ENCODE data around the gene HSF2BP.
"Not testable (repeated sequence)": the region's sequence is repeated elsewhere in the genome, so short reads cannot be mapped to it uniquely, and the experiment has no call there.

Gene HSF2BP

GRCh38 chr21:43522495-43523131 is 136.7 kb downstream of the HSF2BP start:
- not testable (repeated sequence) for DNase-seq (ENCODE audit: low read depth in 3 of 3, low spot score in 1 of 3)

DNA sequence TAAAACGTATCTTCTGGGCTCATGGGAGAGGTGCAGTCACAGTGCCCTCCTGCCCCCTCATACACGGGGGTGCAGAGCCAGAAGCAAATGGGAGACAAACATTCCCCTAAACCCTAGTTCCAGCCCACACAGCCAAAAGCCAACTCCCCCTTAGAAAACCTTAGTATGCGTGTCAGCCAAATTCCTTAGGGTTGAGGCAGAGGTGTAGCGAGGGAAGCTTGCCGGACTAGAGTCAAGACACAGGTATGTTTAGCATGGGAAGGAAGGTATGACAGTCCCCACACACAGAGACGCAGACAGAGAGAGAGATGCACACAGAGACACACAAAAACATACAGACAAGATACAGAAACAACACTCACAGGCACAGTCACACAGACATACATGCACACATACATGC is 141.6 kb downstream of the HSF2BP start:
- not testable (repeated sequence) for DNase-seq (ENCODE audit: low read depth in 3 of 3, low spot score in 1 of 3)

DNA sequence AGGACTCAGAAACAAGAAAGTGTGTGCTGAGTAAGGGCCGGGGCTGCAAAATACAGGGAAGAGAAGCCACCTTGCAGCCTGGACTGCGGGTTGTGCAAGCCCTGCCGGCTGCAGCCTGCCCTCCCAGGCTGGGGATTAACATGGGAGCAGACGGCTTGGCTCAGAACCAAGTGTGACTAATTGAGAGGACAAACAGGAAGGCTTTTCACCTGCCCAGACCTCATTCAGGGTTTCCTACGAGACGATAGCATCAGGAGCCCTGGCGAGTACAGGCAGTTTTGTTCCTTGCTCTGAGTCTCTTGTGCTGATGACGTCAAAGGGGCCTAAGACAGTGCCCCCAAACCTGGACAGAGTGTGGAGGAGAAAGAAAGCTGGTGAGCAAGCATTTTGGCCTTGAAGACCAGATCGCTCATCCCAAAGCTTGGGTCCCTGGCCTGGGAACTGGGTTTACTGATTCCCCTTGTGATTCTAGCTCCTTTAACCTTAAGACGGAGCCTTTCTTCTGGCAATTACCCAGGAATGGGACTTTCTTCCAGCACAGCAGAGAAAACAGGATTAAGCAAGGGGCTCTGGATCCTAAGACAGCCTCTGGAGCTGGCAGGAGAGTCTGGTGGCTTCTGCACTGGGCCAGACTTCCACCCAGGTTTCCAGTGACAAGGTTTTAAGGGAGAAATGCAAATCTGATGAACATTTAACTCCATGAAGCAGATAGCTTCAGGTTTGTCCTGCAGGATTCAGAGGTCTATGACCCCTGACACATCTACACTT is 142.2 kb downstream of the HSF2BP start:
- not testable (repeated sequence) for DNase-seq (ENCODE audit: low read depth in 3 of 3, low spot score in 1 of 3)

DNA sequence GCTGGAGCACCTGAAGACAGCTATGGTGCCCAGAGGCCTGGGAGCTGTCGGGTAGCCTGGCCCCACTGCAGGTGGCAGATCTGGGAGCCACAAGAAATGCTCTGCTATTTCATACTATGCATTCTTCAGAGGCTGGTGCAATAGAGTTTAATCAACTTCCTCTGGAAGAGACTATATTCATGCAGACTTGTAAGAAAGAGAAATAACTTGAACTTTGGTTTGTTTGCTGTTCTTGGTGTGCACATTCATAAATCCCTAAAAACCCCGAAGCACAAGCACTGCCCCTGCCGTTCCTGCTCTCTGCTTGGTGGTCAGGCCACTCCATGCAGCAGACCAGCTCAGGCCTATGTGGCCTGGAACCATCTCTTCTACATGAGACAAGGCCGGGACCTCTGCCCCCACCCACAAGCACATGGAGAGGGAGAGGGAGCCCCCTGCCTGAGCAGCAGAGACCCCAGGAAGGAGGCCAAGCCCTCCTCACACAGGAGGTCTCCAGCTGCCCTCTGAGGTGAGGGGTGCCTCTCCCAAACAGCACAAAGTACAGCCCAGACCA is 142.9 kb downstream of the HSF2BP start:
- DNase-seq (ENCODE audit: low read depth in 3 of 3, low spot score in 1 of 3): not testable (repeated sequence)

DNA sequence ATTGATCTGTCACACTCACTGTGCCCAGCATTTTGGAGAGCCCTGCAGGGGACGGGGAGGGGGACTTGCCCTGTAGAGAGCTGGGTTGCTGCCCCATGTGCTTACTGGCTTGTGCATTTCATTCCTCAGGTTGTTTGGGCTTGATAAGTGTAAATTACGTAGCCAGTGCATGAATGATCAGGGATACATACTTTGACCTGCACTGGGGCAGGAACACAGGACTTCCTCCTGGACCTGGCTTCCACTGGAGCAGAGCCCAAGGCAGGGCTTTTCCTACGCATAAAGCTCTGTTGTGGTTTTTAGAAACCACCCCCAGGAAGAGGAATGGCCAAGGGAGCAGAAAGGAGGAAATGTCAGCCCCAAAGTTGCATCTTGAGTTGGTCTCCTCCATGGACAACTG is 144.5 kb downstream of the HSF2BP start:
- not testable (repeated sequence) for DNase-seq (ENCODE audit: low read depth in 3 of 3, low spot score in 1 of 3)

DNA sequence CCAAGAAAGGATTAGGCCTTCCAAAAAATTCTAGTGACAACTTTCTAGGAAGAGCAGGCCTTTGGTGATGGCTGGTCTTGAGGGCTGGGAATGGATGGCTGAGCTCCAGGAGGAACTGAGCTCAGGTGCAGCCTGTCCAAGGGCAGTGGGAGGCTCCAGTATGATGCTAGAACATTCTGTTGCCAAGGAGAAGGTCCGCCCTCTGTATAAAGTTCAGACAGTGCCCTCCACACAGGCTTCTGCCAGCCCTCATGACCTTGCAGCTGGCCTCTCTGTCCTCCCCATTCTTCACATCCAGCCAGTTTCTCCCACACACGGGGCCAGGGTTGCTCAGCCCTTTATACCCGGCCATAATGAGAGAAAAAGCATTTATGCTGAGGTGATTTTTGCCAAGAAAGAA is 146.3 kb downstream of the HSF2BP start:
- not testable (repeated sequence) for DNase-seq (ENCODE audit: low read depth in 3 of 3, low spot score in 1 of 3)

DNA sequence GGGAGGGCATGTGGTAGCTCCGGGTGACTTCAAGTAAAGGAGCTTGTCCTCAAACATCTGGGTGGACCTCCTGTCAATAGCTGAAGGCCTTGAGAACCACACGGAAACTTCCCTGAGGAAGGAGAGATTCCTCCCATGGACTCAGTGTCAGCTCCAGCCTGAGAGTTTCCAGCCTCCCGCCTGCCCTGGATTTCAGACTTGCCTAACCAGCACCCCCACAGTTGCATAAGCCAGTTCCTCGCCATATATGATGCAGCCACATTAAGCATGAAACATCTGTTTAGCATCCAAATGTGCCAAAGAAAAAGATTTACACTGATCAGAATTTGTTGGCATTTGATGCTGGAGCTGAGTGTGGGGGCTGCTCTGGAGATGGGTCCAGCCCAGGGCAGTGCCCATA is 148.1 kb downstream of the HSF2BP start:
- DNase-seq (ENCODE audit: low read depth in 3 of 3, low spot score in 1 of 3): not testable (repeated sequence)

GRCh38 chr21:43510669-43511068 is 148.6 kb downstream of the HSF2BP start:
- not testable (repeated sequence) for DNase-seq (ENCODE audit: low read depth in 3 of 3, low spot score in 1 of 3)

GRCh38 chr21:43503892-43504291 is 155.4 kb downstream of the HSF2BP start:
- DNase-seq (ENCODE audit: low read depth in 3 of 3, low spot score in 1 of 3): not testable (repeated sequence)

- DNase-seq (ENCODE audit: low read depth in 3 of 3, low spot score in 1 of 3): not testable (repeated sequence)
These were observed 156.1 kb downstream of the HSF2BP start for GRCh38 chr21:43503075-43503750.

- DNase-seq (ENCODE audit: low read depth in 3 of 3, low spot score in 1 of 3): not testable (repeated sequence)
These were observed 156.7 kb downstream of the HSF2BP start for GRCh38 chr21:43502407-43503071.

GRCh38 chr21:43498924-43499323 is 160.4 kb downstream of the HSF2BP start:
- not testable (repeated sequence) for DNase-seq (ENCODE audit: low read depth in 3 of 3, low spot score in 1 of 3)

DNA sequence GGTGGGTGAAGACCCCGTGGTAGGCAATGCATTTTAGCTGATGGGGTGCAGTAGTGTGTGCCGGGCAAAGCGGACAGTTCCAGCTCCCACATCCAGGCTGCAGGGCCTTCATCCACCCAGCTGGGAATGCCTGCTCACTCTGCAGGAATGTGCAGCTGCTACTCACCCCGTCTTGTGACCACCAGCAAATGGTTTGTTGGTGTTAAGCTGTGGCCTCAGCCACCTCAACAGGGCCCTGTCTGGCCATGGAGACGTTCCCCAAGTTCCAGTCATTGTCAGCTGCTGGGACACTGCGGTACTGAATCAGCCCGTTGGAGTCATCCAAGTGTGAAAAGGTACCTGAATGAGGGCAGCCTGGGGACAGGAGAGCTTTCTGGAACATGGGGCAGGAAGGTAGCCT is 161.2 kb downstream of the HSF2BP start:
- not testable (repeated sequence) for DNase-seq (ENCODE audit: low read depth in 3 of 3, low spot score in 1 of 3)

GRCh38 chr21:43494279-43495012 is 164.8 kb downstream of the HSF2BP start:
- DNase-seq (ENCODE audit: low read depth in 3 of 3, low spot score in 1 of 3): not testable (repeated sequence)

- not testable (repeated sequence) for DNase-seq (ENCODE audit: low read depth in 3 of 3, low spot score in 1 of 3)
These were observed 165.8 kb downstream of the HSF2BP start for GRCh38 chr21:43493471-43493870.

GRCh38 chr21:43488235-43488634 is 171.1 kb downstream of the HSF2BP start:
- not testable (repeated sequence) for DNase-seq (ENCODE audit: low read depth in 3 of 3, low spot score in 1 of 3)

DNA sequence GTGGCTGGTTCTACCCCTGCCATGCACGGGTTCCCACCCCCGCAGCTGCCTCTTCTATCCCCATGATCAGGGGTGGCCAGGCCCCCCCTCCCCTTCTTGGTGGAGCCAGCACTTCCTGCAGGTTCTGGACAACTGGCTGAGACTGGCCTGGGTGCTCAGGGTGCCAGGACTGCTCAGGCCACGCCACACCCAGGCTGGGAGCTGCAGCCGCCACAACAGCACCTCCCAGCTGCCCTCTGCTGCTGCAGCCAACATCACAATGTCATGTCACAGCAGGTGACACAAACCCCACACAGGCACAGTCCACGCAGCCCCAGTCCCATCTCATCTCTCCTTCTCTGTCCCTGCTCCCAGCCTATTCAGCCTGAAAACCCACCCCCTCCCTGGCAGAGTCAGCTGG is 173.2 kb downstream of the HSF2BP start:
- DNase-seq (ENCODE audit: low read depth in 3 of 3, low spot score in 1 of 3): not testable (repeated sequence)

DNA sequence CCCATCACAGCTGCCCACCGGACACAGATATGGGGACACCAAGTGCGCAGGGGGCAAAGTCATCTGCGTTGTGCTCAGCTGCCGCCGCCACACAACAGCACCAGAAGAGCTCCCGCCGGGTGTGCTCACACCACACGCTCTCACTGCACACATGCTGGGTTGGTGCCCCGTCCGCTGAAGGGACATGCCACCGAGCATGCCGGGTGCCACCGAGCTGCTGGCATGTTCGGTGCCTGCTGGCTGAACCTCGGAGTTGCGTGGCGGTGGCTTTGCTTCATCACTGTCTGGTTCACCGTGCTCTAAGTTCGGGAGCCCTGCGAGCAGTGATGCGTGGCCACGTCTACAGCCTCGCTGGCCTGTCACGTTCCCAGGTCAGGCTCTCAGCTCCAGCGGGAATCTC is 174.3 kb downstream of the HSF2BP start:
- DNase-seq (ENCODE audit: low read depth in 3 of 3, low spot score in 1 of 3): not testable (repeated sequence)

DNA sequence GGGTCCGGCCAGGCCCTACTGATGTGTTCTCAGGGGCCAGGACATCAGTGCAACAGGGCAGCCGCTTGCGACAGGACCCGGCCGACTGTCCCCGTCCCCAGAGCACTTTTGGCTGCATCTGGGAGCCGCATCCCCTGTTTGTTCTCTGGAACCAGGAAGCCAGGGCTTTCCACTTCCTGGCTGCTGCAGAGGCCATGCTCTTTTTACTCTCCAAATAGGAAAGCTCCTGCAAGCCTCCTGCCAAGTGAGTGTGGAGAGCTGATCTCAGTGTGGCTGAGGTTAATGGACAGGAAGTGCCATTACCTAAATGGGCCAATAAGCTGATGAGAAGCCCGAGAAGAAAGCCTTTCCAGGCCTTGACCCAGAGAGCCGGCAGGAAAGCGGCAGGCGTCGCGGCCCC is 180.1 kb downstream of the HSF2BP start:
- DNase-seq (ENCODE audit: low read depth in 3 of 3, low spot score in 1 of 3): not testable (repeated sequence)
